ENCODE data around the gene GPR85.

- TF ChIP-seq CTCF (IDR thresholded peaks at IDR 0.05; ENCODE audit: poor library complexity) (no peak), EZH2 (IDR thresholded peaks at IDR 0.05; ENCODE audit: borderline replicate concordance) (no peak), EZH2phosphoT487 (IDR thresholded peaks at IDR 0.05; ENCODE audit: low read depth, severe bottlenecking, unreplicated experiment) (no peak)
Observed at GRCh38 chr7:113109718-113110117, 23.1 kb upstream of the GPR85 start.
